GM10847 (cell line): ENCODE measurements around the gene CTNNB1.

Experiments
- POLR2A ChIP-seq: IDR thresholded peaks from 2 replicates; pipeline ENCODE4 v1.6.1; 2011; ENCODE audit not compliant: insufficient read length; ENCODE audit errors: extremely low read depth

CTNNB1 gene

DNA sequence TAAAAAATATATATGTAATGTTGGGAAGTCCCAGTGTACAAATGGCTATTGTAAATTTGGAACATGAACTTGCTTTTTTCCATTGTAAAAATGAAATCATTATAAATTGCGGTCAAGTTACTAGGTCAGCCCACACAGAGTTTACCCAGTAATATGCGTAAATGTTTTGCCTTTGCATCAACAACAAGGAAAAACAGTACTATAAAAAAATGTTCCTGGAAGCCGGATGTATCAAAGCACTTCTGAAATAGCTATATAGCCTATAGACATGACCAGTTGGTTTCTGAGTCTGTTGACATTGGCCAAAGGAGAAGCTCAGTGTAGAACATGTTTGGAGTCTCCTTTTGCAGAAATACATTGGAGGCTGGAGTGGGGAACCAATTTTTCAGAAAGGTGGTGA is 23.2 kb downstream of the CTNNB1 start:
- no peak for TF ChIP-seq POLR2A

DNA sequence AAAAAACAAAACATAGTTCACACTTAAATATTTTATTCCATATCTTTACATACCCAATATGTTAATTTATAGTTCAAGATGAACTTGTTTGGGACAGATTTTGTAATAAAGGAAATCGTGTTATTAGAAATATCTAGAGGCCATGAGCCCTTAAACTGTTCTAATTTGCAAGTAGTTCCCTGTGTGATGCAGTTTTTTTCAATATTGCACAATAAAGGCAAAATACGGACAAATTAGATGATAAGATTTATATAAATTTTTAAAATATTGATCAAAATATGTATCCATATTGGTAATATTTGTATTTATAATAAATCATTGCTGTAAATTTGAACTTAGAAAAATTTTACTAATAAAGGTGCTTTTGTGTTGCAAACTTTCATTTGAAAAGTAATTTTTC is 23.8 kb downstream of the CTNNB1 start:
- no peak for TF ChIP-seq POLR2A

DNA sequence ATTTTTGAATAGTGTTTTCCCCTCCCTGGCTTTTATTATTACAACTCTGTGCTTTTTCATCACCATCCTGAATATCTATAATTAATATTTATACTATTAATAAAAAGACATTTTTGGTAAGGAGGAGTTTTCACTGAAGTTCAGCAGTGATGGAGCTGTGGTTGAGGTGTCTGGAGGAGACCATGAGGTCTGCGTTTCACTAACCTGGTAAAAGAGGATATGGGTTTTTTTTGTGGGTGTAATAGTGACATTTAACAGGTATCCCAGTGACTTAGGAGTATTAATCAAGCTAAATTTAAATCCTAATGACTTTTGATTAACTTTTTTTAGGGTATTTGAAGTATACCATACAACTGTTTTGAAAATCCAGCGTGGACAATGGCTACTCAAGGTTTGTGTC is 24.4 kb downstream of the CTNNB1 start:
- TF ChIP-seq POLR2A = no peak

DNA sequence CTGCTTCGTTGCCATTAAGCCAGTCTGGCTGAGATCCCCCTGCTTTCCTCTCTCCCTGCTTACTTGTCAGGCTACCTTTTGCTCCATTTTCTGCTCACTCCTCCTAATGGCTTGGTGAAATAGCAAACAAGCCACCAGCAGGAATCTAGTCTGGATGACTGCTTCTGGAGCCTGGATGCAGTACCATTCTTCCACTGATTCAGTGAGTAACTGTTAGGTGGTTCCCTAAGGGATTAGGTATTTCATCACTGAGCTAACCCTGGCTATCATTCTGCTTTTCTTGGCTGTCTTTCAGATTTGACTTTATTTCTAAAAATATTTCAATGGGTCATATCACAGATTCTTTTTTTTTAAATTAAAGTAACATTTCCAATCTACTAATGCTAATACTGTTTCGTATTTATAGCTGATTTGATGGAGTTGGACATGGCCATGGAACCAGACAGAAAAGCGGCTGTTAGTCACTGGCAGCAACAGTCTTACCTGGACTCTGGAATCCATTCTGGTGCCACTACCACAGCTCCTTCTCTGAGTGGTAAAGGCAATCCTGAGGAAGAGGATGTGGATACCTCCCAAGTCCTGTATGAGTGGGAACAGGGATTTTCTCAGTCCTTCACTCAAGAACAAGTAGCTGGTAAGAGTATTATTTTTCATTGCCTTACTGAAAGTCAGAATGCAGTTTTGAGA is 25.0 kb downstream of the CTNNB1 start:
- TF ChIP-seq POLR2A = no peak

DNA sequence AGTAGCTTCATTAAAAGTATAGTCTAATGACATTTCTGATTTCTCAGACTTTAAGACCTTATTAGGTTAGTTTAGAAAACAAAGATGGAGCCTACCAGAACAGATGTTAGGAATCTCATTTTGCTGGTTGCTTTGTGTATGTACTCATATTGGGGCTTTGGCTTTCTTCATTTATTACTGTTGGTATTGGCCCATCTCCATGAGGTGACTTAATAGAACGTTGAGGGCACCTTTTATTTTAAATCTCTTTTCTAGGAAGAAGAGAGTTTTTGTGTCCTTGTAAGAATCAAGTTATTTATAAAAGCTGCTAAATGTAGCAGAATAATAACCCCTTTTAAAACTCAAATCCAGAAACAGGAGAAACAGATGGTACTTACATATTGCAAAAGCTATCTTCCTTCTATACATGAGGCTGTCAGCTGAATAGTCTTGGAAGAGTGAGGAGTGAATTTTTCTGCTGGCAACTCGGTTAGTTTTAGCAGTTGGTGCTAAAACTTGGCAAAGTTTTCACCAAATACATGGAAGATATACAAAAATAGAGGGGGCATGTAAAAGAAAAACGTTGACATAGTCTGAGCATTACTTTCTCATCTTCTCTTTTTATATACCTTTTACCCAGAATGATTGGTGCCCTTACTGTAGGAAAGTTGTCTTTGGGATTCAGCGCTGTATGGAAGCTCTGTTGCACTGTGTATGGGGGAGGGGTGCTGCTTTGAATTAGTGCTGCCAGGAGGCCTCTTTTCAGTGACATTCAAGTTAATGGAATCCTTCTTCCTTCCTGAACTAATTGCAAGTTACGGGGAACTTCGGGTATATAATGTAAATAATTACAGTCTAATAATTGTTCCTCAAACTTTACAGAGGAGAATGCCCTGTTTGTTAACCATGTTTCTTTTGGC is 35.8 kb downstream of the CTNNB1 start:
- no peak for TF ChIP-seq POLR2A

DNA sequence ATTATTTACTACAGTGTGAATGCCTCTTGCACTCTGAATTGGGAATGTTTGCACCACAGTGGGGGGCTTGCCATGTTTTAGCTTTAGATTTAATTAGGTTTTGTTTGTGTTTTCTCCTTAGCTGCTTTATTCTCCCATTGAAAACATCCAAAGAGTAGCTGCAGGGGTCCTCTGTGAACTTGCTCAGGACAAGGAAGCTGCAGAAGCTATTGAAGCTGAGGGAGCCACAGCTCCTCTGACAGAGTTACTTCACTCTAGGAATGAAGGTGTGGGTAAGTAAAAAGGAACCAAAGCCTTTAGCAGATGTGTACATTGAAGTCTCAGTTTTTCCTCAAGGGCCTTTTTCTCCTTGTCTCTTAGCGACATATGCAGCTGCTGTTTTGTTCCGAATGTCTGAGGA is 36.9 kb downstream of the CTNNB1 start:
- TF ChIP-seq POLR2A = no peak

DNA sequence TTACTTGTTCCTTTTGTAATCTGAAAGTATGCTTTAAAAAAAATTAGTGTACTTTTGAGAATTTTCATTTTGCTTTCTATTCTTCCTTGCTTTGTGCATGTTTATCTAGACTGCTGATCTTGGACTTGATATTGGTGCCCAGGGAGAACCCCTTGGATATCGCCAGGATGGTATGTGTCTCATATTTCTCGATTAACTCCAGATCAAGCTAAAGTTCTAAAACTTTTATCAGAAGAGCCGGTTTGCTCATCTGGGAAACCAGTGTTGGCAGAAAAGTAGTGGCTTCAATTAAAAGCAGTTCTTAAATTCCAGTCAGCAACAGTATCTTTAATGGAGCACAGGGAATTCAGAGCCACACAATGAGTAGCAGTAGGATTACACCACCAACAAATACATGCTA is 38.6 kb downstream of the CTNNB1 start:
- TF ChIP-seq POLR2A = no peak

DNA sequence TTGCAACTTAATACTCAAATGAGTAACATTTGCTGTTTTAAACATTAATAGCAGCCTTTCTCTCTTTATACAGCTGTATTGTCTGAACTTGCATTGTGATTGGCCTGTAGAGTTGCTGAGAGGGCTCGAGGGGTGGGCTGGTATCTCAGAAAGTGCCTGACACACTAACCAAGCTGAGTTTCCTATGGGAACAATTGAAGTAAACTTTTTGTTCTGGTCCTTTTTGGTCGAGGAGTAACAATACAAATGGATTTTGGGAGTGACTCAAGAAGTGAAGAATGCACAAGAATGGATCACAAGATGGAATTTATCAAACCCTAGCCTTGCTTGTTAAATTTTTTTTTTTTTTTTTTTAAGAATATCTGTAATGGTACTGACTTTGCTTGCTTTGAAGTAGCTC is 40.3 kb downstream of the CTNNB1 start:
- no peak for TF ChIP-seq POLR2A

DNA sequence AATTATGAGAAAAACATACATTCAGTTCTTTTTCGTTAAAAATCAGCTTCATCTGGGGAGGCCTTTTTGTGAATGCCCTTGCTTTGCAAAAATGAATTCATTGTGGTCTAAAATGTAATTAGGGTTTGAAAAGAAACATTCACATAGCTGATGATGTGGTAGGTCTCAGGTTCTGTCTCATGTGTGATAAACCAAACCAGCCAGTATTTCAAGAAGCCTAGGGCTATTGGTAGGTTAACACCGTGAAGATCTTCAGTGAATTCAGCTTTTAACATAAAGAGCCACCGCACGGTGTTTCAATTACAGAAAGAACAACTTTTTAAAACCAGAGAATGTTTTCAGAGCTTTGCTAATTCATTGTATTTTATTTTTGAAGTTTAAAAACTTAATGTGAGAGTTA is 41.9 kb downstream of the CTNNB1 start:
- TF ChIP-seq POLR2A = no peak

DNA sequence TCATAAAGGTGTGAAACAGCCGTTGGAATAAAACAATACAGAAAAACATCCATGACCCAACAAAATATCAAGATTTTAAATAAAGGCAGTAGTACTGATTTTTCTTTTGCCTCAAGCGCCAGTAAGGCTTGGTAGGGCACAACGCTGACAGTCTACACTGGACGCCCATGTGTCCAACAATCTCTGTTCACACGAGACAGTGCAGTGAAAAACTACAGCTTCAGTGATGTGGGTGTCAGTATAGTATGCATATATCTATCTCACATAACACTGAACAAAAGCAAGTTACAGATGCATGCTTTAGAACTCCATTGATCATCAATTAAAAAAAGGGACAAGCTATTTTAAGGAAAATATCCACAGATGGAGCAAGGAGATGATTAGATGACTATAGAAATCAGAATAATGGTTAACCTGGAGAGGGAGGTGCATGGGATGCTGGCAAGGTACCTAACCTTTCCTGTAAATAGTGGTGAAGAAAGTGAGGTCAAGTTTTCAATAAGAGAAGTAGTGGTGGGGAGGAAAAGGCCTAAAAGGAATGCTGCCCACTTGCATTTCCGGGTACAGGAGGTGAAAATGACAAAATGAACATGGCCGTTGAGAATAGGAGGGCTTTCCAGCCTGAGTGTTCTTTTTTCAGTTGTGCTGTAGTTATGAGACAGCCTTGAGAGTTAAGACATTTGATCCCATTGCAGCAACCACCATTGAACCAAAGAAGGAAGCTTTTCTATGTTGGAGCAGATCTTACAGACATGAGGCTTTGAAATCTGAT is 42.7 kb downstream of the CTNNB1 start:
- TF ChIP-seq POLR2A = no peak

DNA sequence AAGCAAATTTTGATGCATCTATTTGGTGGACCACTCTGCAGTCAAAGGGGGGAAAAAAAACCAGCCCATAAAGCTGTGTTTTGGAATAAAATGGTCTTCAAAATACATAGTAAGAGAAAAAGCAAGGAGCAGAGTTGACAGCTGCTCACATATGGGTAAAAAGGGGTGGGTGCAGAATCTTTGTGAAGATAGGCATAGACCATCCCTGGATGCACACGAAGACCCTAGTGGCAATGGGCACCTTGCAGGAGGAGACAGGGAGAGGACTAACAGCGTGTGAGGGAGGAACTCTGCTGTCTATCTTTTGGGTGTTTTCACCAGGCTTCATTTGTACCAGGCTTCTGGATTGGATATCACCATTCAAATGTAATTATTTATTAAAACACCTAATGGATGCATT is 43.9 kb downstream of the CTNNB1 start:
- no peak for TF ChIP-seq POLR2A

DNA sequence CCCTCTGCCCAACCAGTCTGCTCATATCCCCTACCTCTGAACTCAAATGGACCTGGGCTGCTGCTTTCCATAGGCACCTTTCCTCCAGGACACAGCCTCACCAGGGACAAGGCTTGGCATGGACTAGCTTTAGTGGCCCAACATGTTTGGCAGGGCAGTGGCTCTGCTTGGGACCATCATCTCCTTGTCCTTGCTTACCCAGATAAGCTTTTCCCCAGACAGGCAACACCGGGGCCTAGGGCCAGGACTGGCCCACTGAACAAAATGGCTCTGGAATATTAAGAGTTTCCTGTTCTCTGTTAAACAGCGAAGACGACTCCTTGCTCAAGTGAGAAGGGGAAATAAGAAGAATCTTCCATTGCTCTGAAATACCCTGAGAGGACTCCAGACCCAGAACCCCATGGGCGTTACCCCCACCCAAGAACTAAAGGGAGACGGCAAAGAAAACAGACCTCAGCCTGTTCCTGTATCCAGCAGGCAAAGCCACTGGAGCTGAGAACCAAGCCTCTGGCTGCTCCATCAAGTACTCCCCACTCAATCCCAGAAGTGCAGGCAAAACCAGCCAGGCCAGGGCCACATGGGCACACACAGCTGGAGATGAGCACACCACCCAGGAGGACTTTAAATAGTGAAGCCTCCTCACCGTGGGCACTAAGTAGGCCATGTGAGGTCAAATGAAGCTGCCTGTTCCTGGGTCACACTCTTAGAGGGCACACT is 45.5 kb downstream of the CTNNB1 start:
- TF ChIP-seq POLR2A = no peak

DNA sequence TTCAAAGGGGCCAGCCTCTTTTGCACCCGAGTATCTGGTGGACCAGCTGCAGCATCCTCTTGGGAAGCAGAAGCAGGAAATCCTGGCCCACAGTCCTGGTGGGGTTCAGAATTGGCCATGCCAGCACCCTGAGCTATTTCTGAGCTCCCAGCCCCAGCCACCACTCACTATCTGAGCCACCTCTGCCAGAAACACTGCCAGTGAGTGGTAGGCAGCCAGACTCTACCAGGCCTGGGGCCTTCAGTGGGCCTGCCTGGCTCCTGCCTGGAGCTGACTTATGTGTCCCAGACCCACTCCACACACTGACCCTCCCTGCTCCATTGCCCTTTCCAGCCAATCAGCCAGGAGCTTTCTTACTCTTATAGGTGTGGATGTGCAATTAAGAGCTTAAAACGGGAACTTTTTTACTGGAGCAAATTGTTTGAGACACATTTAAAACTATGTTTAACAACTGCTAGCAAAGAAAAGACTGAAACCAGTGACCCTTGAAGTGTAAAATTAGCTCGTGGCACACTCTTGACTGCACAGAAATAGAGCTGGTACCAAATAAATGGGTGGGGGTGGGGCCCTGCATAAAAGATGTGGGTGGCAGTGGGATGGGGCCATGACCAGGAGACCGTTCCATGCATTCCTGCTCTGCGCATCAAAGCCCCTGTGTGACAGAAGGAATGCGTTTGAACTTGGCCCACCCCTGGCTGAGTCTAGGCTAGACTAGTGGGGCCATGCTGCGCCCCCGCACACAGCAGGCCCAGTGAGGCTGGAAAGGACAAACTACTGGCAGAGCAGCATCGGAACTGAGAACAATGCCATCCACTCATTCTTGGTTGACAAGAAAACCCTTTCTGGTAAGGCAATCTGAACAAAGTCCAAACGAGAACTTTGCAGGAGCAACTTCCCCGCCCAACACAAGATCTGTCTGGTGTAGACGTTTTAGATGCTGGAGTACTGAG is 48.0 kb downstream of the CTNNB1 start:
- no peak for TF ChIP-seq POLR2A

DNA sequence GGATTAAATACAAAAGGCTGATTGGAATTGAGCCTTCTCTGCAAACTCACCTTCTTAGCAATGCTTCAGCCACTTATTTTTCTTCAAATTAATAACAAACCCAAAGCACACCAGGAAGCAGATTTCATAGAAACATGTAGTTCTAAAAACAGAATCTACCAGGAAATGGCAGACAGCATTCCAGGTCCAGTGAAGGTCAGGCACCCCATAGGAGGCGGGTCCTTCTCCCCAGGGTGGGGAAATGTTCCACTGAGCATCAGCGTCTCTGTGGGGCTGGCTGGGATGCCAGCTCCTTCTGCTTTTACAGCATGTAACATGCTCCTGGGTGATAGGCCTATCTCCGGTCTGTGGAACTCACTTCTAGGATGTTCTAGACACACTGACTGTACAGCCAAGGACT is 49.2 kb downstream of the CTNNB1 start:
- TF ChIP-seq POLR2A = no peak
